Stimulated activated CD4-positive, alpha-beta T cell treated with anti-CD3 and anti-CD28 coated beads, Interleukin-15, amount 100 ng/mL, for 48 hours (primary cell): ENCODE measurements around the gene RAB19.

Source experiments
- DNase-seq, 2 donors: peaks; one replicate each; pipeline ENCODE4 v3.0.0-alpha.2; 2020; ENCODE audit warnings: low read depth in 2 of 2

RAB19 gene

GRCh38 chr7:140453785-140454656, 50.2 kb downstream of the RAB19 start:
- peak in 1 of 2 donors; percentile 13 for DNase-seq

- no peak for DNase-seq
These were observed 50.8 kb downstream of the RAB19 start for GRCh38 chr7:140454657-140455015.

- DNase-seq: no peak
These were observed 51.9 kb downstream of the RAB19 start for GRCh38 chr7:140455743-140456142.

GRCh38 chr7:140456551-140457051, 52.7 kb downstream of the RAB19 start:
- no peak for DNase-seq

GRCh38 chr7:140458201-140458600, 54.3 kb downstream of the RAB19 start:
- no peak for DNase-seq

GRCh38 chr7:140458916-140459315, 55.1 kb downstream of the RAB19 start:
- DNase-seq: no peak

- no peak for DNase-seq
These were observed 59.3 kb downstream of the RAB19 start for GRCh38 chr7:140463111-140463510.

GRCh38 chr7:140475747-140476333, 72.0 kb downstream of the RAB19 start:
- DNase-seq: no peak

- DNase-seq: no peak
These were observed 72.9 kb downstream of the RAB19 start for GRCh38 chr7:140476698-140477261.
